Epidermal melanocyte (primary cell): Measurements from ENCODE around the gene ACTR1B.
"Not testable (repeated sequence)": the region's sequence is repeated elsewhere in the genome, so short reads cannot be mapped to it uniquely, and the experiment has no call there.

Experiments
- DNase-seq: peaks from one replicate; pipeline ENCODE4 v3.0.0; 2011; ENCODE audit warnings: low spot score; ENCODE audit not compliant: insufficient read length

ACTR1B gene

GRCh38 chr2:97663962-97664635 lies at the start of gene ACTR1B:
TSS of gene ACTR1B (minus strand) at chr2:97664044. CDS start at chr2:97663890, 154 bp downstream.
- peak; percentile 85 for DNase-seq

DNA sequence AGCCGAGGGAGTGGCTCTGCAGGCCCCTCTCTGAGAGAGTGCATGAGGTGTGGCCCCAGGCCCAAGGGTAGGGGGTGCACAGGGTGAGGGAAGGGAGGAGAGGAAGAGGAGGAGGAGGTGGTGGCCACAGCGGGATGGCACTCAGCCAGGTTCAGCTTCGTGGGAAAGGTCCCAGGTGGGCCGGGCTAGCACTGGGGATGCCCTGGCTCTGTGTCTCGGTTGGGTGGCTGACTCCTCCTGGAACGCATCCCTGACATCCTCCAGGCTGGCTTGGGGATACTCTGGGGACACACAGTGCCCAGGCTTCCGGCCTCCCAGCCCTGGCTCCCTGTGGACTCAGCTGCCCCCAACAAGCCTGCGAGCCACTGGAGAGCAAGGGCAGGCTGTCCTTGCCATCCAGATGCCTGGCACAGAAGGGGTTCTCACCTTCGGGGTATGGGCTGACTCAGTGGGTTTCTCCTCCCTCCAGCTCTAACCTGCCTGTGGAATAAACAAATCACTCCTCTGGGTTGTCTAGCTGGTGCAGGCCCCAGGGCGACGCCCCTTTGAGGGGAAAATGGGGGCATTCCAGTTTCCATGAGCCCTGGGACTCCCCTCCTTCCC lies 49.0 kb upstream of the ACTR1B start:
- no peak for DNase-seq

DNA sequence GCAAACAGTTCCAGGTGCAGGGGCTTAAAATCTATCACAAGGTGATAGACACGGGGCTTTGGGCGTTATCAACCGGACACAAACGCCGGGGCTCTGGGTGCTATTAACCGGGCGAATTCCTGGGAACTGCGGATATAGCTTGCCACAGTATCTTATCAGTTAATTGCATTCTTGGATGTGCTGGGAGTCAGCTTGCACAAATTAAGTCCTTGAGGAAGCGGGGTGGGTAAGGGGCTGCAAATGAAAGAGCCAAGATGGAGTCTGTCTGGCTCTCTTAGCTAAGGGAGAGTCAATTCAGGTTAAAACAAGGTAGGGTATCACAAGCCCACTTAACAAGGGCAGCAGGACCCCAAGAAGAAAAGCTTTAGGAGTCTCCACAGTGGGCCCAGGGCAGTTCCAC lies 48.3 kb upstream of the ACTR1B start:
- not testable (repeated sequence) for DNase-seq

DNA sequence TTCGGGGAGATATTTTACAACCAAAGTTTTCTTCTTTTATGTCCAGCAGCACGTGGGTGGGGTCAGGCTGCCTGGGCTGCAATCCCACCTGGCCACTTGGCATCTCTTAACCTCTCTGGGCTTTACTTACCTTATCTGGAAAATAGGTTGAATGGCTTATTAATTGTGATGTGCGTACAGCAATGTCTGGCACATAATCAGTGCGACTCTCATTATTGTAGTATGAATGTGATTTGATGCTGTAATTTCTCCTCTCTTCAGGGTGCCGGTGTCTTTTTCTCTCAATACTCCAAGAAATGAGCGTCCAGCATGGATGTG lies 47.5 kb upstream of the ACTR1B start:
- DNase-seq = no peak

- DNase-seq = no peak
Observed at GRCh38 chr2:97708608-97709007, 44.8 kb upstream of the ACTR1B start.

- no peak for DNase-seq
Observed at GRCh38 chr2:97708048-97708380, 44.2 kb upstream of the ACTR1B start.

DNA sequence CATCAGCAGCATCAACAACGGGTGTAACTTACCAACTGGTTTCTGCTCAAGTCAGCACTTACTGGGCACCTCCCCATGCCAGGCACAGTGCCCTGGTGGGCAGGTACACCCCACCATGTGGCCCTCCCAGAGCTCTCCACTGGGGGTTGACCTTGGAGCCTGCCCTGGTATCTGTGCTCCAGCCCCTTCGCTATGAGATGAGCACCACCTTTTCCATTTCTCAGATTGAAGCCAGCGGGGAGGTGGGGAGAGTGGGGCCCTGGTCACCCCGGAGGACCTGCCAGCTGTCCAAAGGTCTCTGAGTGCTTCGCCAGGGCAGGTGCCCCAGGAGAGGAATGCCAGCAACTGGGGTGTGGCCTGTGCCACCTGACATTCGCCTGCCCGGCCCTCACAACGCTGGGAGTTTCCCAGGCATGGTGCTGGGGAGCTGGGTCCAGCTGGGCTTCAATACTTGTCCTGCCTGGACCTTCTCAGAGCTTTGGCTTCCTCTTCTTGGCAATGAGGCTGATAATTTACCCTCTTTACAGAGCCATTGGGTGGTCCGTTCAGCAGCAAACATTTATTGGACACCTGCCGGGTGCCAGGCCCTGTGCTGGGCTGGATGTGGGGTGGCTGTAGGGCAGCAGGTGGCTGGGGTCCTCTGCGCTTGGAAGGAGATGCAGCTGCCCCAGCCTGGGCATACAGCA lies 43.7 kb upstream of the ACTR1B start:
- DNase-seq = no peak

GRCh38 chr2:97706708-97707345 lies 43.0 kb upstream of the ACTR1B start:
- no peak for DNase-seq

GRCh38 chr2:97706112-97706511 lies 42.3 kb upstream of the ACTR1B start:
- no peak for DNase-seq

GRCh38 chr2:97704989-97705388 lies 41.1 kb upstream of the ACTR1B start:
- DNase-seq = no peak

- no peak for DNase-seq
Observed at GRCh38 chr2:97703741-97704140, 39.9 kb upstream of the ACTR1B start.

GRCh38 chr2:97702731-97703470 lies 39.1 kb upstream of the ACTR1B start:
- no peak for DNase-seq

DNA sequence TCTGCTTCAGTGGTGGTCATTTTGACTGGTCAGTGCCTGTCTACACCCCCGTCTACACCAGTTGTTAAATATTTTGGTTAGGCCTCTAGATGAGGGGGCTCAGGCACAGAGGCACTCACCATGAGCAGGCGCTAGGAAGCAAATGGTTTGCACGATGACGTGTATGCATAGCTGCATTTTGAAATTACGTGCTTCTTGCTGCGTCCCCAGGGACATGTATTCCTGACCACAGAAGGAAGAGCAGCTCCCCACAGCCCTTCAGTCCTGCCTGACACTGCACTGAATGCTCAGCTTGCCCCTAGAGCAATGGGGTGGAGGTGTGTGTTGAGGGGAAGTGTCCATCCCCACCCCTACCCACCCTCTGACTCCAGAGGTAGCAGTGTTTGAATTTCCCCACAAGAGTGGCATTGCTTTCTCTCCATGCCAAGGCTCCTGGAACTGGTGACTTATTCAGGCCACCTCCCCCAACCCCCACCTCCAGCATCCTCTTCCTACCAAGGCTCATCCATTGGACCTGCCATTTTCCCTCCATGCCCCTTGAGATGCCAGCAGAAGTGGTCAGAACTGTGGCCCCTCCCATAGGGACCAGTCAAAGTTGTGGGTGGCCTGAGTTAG lies 38.1 kb upstream of the ACTR1B start:
- DNase-seq = no peak

DNA sequence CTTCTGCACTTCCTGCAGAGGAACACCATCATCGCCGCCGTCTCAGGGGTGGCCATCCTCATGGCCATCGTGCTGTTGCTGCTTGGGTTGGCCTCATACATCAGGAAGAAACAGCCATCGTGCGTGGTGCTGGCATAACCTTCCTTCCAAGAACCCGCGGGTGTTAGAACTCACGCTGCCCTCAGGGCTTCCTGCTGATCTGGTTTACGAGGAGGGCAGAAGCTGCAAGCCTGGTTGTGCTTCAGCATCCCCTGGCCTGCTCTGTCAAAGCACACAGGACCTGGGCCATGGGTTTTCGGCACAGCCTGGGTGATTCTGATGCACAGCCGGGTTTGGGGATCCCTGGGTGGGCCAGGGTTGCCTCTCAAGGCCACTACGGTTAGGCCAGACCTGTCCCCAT lies 37.3 kb upstream of the ACTR1B start:
- no peak for DNase-seq

DNA sequence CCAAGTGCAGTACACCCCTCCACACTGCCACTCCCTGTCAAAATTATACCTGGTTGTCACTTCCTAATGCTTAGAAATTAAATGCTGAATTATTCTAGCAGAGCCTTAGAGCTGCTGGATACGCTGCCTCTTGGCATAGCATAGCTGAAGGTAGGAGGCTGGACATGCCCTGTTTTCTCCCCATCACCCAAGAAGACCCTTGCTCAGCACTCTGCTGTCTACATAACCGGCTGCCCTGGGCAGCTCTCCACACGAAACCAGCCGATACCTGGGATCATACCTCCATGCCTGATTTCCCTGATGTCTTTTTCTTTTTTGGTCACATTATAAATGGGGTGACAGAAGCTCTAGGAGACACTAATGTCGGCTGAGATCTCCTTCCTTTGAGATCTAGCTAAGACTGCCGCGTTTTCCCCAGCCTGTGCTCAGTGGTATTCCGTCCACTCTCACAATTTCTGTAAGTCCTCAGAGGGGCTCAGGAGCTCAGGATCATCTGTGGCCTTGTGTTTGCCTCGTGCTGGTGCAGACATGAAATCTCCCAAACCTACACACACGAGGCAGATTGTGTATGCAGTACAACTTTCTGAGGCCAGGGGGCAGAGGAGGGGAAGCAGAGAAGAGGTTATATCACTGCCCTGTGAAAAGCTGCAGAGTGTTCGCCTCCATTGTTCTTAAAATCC lies 36.1 kb upstream of the ACTR1B start:
- DNase-seq = peak; percentile 41

DNA sequence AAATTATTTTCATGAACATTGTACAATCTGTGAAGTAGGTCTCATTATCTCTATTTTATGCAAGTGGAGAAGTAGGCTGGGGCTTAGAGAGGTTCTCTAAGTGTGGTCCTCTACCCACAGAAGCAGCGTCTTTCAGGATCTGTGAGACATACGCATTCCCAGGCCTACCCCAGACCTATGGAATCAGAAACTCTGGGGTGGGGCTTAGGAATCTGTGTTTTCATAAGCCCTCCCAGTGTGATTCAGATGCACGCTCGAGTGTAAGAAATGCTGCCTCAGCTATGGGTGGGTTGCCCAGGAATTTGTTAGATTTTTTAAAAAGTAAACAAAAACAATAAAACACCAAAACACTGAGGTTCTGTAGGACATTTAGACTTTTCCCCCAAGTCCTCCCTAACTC lies 34.7 kb upstream of the ACTR1B start:
- DNase-seq = no peak

DNA sequence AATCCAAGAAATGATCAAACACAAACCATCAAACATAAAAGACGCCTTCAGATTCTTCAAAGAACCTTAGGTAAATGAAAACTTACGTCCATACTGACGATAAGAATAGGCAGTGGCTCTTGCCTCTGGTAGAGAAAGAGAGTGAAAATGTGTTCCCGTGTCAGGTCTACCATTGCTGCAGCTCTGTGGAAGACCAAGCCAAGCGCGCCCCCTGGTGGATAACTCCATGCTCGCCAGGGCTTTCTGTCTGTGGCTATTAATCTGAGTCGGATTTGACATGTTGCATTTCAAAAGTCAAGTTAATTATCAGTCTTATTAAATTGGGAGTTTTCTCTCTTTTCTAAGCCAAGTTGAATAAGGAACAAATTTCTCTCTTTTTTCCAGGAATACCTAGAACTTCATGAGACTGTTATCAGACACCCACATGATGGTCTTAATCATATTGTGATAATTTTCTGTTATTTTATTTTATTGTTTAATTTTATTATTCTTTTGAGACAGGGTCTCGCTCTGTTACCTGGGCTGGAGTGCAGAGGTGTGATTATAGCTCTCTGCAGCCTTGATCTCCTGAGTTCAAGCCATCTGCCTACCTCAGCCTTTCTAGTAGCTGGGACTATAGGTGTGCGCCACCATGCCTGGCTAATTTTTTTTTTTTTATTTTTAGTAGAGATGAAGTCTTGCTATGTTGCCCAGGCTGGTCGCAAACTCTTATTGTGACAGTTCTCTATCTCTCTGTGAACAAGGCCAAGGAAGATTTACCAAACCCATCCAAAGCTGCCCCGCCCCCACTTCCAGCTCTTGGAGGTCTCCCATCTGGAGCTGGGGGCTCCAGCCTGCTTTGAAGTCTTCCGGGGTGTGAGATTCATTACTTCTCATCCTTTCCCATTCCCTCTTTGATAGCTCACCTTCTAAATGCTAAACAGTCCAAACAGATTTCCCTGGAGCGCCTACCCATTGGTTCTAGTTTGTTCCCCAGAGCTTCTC lies 33.7 kb upstream of the ACTR1B start:
- DNase-seq = peak; percentile 84

- no peak for DNase-seq
Observed at GRCh38 chr2:97695744-97696143, 31.9 kb upstream of the ACTR1B start.

DNA sequence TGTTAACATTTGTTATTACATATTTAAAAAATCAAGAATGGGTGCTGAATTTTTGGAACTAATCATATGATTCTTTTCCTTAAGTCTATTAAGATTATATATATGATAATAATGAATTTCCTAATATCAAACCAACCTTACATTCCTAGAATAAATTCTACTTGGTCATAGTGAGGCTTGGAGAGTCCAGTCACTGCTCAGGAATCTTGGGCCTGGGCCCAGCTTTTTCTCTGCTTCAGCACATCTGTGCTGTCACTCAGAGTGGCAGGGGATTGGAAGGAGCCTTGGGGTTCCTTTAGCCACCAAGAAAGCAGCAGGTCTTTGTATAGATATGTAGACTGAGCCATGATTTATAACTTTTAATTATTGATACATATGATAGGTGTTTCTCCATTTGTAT lies 29.6 kb upstream of the ACTR1B start:
- no peak for DNase-seq

DNA sequence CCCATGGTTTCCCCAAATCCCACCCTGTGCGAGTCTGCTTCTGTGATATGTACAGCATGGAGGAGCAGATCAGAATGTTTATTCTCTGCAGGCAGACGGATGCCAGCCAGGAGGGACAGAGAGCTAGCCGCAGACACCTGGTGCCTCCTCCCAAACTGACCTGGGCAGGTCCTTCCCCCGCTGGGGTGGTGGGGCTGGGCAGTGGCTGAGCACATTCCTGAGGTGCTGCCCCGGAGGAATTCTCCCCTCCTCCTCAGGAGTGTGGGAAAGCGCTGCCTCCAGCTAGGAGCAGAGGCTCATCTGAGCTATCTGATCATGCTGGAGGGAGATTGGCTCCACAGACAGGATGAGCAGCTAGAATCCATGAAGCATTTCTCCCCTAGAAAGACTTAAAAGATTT lies 27.3 kb upstream of the ACTR1B start:
- no peak for DNase-seq
